Hematopoietic multipotent progenitor cell treated with erythropoietin and hydrocortisone succinate and interleukin-3 and kit ligand, for 6 days (in vitro differentiated cells): ENCODE results near the gene BAG2.

ENCODE experiments used
- DNase-seq: peaks from one replicate; pipeline ENCODE4 v3.0.0-alpha.2; 2015

BAG2 gene

GRCh38 chr6:57172136-57173055 lies at the start of gene BAG2:
Gene BAG2 (plus strand): TSS chr6:57172326. CDS start chr6:57172698, 372 bp downstream.
- DNase-seq: peak; percentile 98

DNA sequence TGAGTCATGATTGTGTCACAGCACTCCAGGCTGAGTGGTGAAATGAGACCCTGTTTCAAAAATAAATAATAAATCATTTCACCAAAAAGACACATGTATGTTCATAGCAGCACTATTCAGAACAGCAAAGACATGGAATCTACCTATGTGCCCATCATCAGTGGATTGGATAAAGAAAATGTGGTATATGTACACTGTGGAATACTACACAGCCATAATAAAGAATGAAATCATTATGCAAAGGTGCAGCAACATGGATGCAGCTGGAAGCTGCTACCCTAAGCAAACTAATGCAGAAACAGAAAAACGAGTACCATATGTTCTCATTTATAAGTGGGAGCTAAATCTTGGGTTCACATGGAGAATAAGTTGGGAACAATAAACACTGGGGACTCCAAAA lies 49.0 kb upstream of the BAG2 start:
- DNase-seq: no peak

DNA sequence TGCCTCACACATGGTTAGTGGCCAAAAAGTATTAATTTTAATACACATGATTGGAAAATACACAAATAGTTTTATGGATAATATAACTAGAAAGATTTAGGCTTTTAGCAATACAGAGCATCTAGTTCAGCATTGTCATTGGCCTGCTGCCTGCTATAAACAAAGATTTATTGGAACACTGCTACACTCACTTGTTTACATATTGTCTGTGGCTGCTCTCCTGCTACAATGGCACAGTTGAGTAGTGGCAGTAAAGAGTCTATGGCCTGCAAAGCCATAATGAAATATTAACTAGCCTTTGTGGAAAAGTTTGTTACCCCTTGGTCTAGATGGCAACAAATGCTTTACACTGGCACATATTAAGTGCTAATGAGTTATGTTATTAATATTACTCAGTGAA lies 44.4 kb upstream of the BAG2 start:
- no peak for DNase-seq

DNA sequence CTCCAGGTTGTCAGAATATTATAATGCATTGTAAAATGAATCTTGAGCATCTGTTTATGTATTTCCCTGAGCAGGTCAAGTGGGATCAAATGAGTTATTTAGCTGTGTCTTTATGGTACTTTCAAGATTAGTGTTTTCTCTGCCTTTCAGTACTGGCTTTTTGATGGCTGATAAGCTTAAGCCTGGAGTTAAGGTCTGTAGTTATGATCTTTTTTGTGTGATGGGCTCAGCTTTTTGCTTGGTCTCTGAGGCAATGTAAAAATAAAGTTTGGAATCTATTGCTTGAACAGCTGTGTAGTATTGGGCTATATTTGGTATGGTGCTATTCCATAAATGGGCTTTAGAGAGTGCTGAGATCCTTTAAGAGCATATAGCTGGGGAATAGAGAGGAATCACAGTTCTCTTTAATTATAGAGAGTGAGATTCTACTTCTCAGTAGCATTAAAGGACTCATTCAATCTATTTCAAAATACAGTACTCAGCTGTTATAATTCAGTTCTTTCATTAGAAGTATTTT lies 41.4 kb upstream of the BAG2 start:
- no peak for DNase-seq

DNA sequence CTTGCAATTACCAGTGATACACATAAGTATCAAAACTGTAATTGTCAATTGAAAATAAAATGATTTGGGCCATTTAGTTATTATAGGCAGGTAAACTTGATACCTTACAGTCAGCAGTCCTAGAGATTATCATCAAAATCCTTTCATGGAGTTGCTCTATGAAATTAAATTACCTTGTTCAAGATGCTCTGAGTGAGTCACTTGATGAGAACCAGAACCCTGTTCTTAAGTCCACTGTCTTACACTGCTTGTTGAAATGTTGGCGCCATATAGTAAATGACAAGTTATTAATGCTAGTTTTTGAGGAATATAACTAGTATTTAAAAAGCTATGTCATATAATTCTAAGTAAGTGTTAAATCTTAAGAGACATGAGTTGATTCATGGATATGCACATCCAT lies 37.2 kb upstream of the BAG2 start:
- DNase-seq: no peak

- DNase-seq: no peak
Observed at GRCh38 chr6:57135885-57136284, 36.2 kb upstream of the BAG2 start.

- DNase-seq: no peak
Observed at GRCh38 chr6:57137350-57137749, 34.8 kb upstream of the BAG2 start.

GRCh38 chr6:57138026-57138425 lies 34.1 kb upstream of the BAG2 start:
- DNase-seq: no peak

DNA sequence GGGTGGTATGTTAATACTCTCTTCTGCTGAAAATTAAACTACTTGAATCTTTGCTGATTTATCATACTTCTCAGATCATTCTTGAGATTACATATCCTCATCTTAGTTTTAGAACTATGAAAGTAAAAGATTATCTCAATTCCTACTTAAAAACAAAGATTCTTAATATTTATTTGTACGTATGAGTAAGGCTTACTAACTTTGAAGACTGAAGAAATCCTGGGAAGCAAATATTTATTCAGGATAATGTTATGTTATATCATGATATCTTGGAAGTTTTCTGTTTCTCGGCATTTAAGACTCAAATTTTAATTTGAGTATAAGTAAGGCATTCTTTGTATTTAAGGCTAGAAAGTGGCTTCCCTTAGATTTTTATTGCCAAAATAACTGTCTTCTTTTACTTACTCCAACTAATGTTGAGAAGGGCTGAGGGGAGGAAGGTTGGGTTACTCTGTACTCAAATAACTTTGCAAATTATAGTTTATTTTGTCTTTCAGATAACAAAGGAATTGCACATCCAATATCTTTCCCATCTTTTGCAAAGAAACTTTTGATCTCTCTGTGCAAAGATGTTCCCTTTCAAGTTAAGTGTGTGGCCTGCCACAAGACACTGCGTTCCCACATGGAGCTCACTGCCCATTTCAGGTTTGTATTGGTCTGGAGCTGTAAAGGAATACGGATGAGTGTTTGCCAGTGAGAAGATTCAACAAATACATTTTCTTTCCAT lies 30.5 kb upstream of the BAG2 start:
- DNase-seq: no peak

GRCh38 chr6:57142178-57142525 lies 30.0 kb upstream of the BAG2 start:
- DNase-seq: no peak

DNA sequence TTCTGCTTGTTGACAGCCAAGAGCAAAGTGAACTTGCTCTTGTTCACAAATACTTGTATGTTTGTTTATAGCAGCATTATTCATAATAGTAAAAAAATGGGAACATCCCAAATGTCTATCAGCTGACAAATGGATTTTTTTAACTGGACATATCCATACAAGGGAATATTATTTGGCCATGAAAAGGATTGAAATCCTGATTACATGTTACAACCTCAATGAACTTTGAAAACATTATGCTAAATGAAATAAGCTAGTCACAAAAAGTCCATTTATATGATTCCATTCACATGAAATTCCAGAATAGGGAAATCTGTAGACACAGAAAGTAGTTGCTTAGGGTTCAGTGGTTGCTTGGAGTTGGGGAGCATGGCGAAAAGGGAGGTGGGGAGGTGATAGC lies 28.4 kb upstream of the BAG2 start:
- no peak for DNase-seq

GRCh38 chr6:57147401-57147800 lies 24.7 kb upstream of the BAG2 start:
- DNase-seq: no peak

GRCh38 chr6:57147955-57148858 lies 23.9 kb upstream of the BAG2 start:
- DNase-seq: peak; percentile 30

DNA sequence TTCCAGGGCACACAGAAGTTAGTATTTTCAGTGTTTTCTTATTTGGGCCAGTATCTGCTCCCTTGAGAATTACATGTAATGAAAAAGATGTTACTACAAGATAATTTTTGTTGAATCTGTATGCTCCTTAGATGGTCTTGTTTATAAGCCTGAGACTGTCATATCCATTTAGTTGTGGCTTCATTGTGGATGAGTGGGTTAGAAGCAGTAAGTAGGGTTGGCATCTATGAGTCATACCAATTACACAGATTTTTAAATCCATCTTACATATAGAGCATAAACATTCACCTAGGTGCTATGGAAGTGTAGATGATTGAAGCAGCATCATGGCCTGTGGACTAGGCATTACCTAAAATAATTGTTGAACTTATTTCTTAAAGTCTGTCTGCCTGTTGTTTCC lies 13.5 kb upstream of the BAG2 start:
- no peak for DNase-seq

GRCh38 chr6:57159127-57159526 lies 13.0 kb upstream of the BAG2 start:
- no peak for DNase-seq

- DNase-seq: no peak
Observed at GRCh38 chr6:57162028-57162427, 10.1 kb upstream of the BAG2 start.

- no peak for DNase-seq
Observed at GRCh38 chr6:57162516-57162915, 9.6 kb upstream of the BAG2 start.

DNA sequence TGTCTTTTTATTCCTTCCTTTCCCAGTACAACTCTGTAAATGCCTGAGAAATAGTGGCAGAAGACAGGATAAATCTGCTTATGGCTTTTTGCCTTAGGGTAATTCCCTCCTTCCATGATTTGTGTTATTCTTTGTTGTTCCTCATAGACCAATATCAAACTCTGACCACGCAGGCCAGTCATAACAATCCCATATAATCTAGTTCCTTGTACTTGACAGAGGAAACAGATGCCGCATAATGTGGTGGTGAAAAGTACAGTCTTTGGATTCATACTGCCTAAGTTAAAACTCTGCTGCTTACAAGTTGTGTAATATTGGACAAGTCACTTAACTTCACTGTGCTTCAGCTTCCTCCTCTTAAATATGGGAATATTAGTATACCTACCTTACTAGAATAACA lies 8.2 kb upstream of the BAG2 start:
- DNase-seq: no peak

- no peak for DNase-seq
Observed at GRCh38 chr6:57165080-57165479, 7.0 kb upstream of the BAG2 start.

GRCh38 chr6:57173056-57173885 lies 1.1 kb downstream of the BAG2 start:
- peak; percentile 76 for DNase-seq

DNA sequence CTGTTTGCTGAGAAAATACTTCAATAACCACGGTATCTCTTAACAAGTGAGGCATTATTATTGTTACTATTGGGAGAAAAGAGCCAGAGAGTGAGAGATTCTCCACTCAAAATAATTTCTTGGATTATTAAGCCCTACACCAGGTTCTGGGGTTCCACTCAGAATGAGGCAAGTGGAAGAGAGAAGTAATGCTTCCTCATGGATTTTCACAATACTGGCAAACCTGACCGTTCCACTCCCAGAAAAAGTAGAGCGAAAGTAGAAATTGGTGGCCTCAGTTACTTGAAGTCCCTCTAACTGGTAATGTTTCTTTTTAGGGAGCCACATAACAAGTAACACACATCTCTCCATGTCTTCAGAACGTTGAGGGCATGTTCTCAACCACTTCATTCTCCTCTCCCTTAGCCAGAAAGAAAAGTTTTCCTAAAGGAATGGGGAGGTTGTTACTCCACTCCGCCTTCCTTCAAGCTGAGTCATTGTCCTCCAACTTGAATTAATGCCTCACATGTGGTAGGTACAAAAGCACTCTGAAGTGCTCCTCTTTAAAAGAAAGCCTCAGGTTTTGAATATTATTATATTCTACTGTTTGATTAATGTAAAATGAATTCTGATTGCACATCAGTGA lies 1.9 kb downstream of the BAG2 start:
- DNase-seq: peak; percentile 58

DNA sequence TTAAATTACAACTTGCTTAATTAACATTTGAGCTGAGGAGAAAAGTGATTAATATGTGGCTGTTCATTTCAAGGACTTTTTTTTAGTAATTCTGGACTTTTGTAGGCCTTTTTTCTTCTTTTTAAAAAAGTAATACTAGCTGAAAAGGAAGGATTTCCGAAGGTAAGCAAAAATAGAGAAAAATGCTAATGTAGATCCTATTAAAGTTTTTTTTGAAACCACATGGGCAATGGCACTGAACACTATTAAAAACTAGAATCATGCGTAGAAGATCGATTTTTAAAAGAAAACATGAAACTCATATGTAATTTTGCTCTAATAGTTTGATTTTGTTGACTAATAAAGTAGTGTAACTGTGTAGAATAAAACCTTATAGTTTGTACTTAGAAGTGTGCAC lies 2.4 kb downstream of the BAG2 start:
- no peak for DNase-seq
